GM12878 (cell line): ENCODE results near the gene LRRK1.

ENCODE experiments used
- ATF3 ChIP-seq: IDR thresholded peaks from 2 replicates; pipeline ENCODE4 v1.6.1; 2011; ENCODE audit warnings: low read depth, mild to moderate bottlenecking, low read length, moderate library complexity, borderline replicate concordance; ENCODE audit errors: extremely low read depth
- CTCF ChIP-seq, 3 experiments: IDR thresholded peaks in 2 of 3; conservative IDR thresholded peaks in 1 of 3; 2 replicates each; pipeline ENCODE4 v1.5.1; 2011; ENCODE audit warnings: low read depth in 3 of 3, low read length in 3 of 3, mild to moderate bottlenecking in 3 of 3, control low read depth in 2 of 3, moderate library complexity in 2 of 3, inconsistent platforms in 1 of 3, mixed read lengths in 1 of 3; ENCODE audit not compliant: control insufficient read depth in 2 of 3, insufficient read depth in 1 of 3; ENCODE audit errors: extremely low read depth in 1 of 3
- EP300 ChIP-seq, 2 experiments: fragments of 150-350 bp in 1 of 2; IDR thresholded peaks; 2 replicates each; pipeline ENCODE4 v1.6.1; 2011 to 2012; ENCODE audit warnings: low read depth in 2 of 2, low read length in 2 of 2, borderline replicate concordance in 1 of 2, improper control_type of control experiment in 1 of 2, inconsistent platforms in 1 of 2; ENCODE audit not compliant: control insufficient read depth in 1 of 2
- POLR2A ChIP-seq: IDR thresholded peaks from 2 replicates; pipeline ENCODE4 v1.6.1; 2011; ENCODE audit warnings: low read depth, mild to moderate bottlenecking, low read length
- POLR2AphosphoS5 ChIP-seq: IDR thresholded peaks from 2 replicates; pipeline ENCODE4 v1.6.1; 2011; ENCODE audit warnings: mild to moderate bottlenecking, low read length, inconsistent platforms
- PRDM15 ChIP-seq: fragments of 450-650 bp; formaldehyde crosslinking; IDR thresholded peaks from 2 replicates; pipeline ENCODE4 v1.4.0; 2020; ENCODE audit warnings: mild to moderate bottlenecking, moderate library complexity
- RAD21 ChIP-seq: IDR thresholded peaks from 2 replicates; pipeline ENCODE4 v1.6.1; 2011; ENCODE audit warnings: mild to moderate bottlenecking, low read depth, low read length, moderate library complexity; ENCODE audit not compliant: insufficient read depth

- TF ChIP-seq RAD21 (no peak), POLR2A (no peak), EP300 (IDR thresholded peaks at IDR 0.05; ENCODE audit: borderline replicate concordance in 1 of 2, control insufficient read depth in 1 of 2, low read depth in 2 of 2, low read length in 2 of 2) (no peak), PRDM15 (no peak), CTCF (IDR thresholded peaks at IDR 0.05 in 2 of 3, conservative IDR thresholded peaks at IDR 0.05 in 1 of 3; ENCODE audit: control insufficient read depth in 2 of 3, extremely low read depth in 1 of 3, insufficient read depth in 1 of 3, low read depth in 3 of 3, low read length in 3 of 3) (no peak), POLR2AphosphoS5 (no peak), ATF3 (no peak)
These were observed 21.7 kb upstream of the LRRK1 start for GRCh38 chr15:100897221-100898151.
